Endodermal cell (in vitro differentiated cells): ENCODE measurements around the gene PTX3. TPM values are rescaled to one million over a fixed set of nuclear protein-coding genes. Genes with fewer than 3 reads are reported as not detected.

Experiments
- DNase-seq: peaks from one replicate; pipeline ENCODE4 v3.0.0-alpha.2; 2017
- H3K27ac ChIP-seq: 2 replicates; pipeline ENCODE4 v1.5.1; 2013; ENCODE audit warnings: mild to moderate bottlenecking, low read depth, low read length, moderate library complexity
- H3K27me3 ChIP-seq: 2 replicates; pipeline ENCODE4 v1.6.1; 2013; ENCODE audit warnings: mild to moderate bottlenecking, low read length, moderate library complexity; ENCODE audit not compliant: insufficient read depth, control insufficient read depth, poor library complexity, severe bottlenecking
- H3K36me3 ChIP-seq: 2 replicates; pipeline ENCODE4 v1.7.0; 2013; ENCODE audit warnings: mild to moderate bottlenecking, low read length, moderate library complexity; ENCODE audit not compliant: control insufficient read depth, insufficient read depth
- H3K4me1 ChIP-seq: one replicate; pipeline ENCODE4 v1.7.0; 2013; ENCODE audit warnings: low read length; ENCODE audit not compliant: control insufficient read depth, insufficient read depth
- H3K4me3 ChIP-seq: 2 replicates; pipeline ENCODE4 v1.5.1; 2013; ENCODE audit warnings: mild to moderate bottlenecking, low read length, moderate library complexity
- H3K9ac ChIP-seq: 2 replicates; pipeline ENCODE4 v1.6.1; 2013; ENCODE audit warnings: mild to moderate bottlenecking, low read length, moderate library complexity; ENCODE audit not compliant: poor library complexity, severe bottlenecking; ENCODE audit errors: extremely low read depth
- H3K9me3 ChIP-seq: 2 replicates; pipeline ENCODE4 v1.6.1; 2013; ENCODE audit warnings: mild to moderate bottlenecking, low read length, moderate library complexity; ENCODE audit not compliant: control insufficient read depth
- H3K27ac Mint-ChIP-seq: 2 replicates; pipeline ENCODE4 v1.8.0; 2020; ENCODE audit warnings: mixed read lengths
- H3K27me3 Mint-ChIP-seq: 2 replicates; pipeline ENCODE4 v1.8.0; 2021; ENCODE audit warnings: mild to moderate bottlenecking, mixed read lengths; ENCODE audit not compliant: insufficient read depth
- H3K36me3 Mint-ChIP-seq: 2 replicates; pipeline ENCODE4 v1.8.0; 2020; ENCODE audit warnings: low read depth, mixed read lengths
- H3K4me1 Mint-ChIP-seq: 2 replicates; pipeline ENCODE4 v1.8.0; 2020; ENCODE audit warnings: mixed read lengths
- H3K4me3 Mint-ChIP-seq: 2 replicates; pipeline ENCODE4 v1.8.0; 2020; ENCODE audit warnings: mild to moderate bottlenecking, moderate library complexity, mixed read lengths
- H3K9me3 Mint-ChIP-seq: 2 replicates; pipeline ENCODE4 v1.8.0; 2020; ENCODE audit warnings: mild to moderate bottlenecking, mixed read lengths
- WGBS, 2 experiments: methylation state at CpG; one replicate each; pipeline versions ENCODE4 v1.1.5 to v1.1.7; 2013; ENCODE audit warnings: missing lambda C conversion rate in 2 of 2, mixed read lengths in 1 of 2; ENCODE audit not compliant: insufficient coverage in 1 of 2, insufficient read length in 1 of 2; 5-methylcytosine and 5-hydroxymethylcytosine counted together
- total RNA-seq, 2 donors: library from RNA; stranded (reverse); fragmentation: NEBNext Ultra II Directional in 1 of 2; extraction: Animal tissue kit (Norgen Biotek cat#: 25700) in 1 of 2; gene quantifications; 2 replicates in 1 of 2; 3 replicates in 1 of 2; pipeline ENCODE4 v1.2.1, GENCODE V29; 2021
- TF ChIP-seq, protein P1 (sequence below): fragments of 200-600 bp; sonication (generic); conservative IDR thresholded peaks from 2 replicates; pipeline ENCODE4 v1.5.0; 2021; ENCODE audit warnings: antibody characterized with exemption, mild to moderate bottlenecking

Gene PTX3
- total RNA-seq, 2 donors from 2014 or later = 0.13 to 0.51 TPM

DNA sequence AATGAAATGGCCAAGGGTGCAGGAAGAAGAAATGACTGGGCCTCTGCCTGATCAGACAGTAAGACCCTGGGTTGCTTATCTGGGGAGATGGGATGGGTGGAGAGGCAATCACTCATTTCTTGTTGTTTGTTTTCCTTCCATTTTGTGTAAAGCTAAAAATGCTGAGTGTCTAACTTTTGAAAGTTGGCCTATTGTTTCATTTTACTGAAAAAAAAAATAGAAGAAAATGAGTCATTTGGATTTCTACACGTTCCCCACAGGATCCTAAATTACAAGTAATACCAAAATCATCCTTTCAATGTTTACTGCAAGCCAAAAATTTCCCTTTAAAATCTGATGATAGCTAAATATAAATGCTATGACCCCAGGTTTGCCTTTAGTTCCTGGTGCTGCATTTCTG lies 30.6 kb downstream of the PTX3 start:
- TF ChIP-seq, protein P1, sequence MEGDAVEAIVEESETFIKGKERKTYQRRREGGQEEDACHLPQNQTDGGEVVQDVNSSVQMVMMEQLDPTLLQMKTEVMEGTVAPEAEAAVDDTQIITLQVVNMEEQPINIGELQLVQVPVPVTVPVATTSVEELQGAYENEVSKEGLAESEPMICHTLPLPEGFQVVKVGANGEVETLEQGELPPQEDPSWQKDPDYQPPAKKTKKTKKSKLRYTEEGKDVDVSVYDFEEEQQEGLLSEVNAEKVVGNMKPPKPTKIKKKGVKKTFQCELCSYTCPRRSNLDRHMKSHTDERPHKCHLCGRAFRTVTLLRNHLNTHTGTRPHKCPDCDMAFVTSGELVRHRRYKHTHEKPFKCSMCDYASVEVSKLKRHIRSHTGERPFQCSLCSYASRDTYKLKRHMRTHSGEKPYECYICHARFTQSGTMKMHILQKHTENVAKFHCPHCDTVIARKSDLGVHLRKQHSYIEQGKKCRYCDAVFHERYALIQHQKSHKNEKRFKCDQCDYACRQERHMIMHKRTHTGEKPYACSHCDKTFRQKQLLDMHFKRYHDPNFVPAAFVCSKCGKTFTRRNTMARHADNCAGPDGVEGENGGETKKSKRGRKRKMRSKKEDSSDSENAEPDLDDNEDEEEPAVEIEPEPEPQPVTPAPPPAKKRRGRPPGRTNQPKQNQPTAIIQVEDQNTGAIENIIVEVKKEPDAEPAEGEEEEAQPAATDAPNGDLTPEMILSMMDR = no peak
- Histone ChIP-seq H3K9ac (no peak overlapping the region), H3K27ac (no peak overlapping the region), H3K4me3 (no peak overlapping the region), H3K9me3 (no peaks in the 10 kb centered on the region), H3K27me3 (no peaks in the 10 kb centered on the region), H3K36me3 (no peaks in the 10 kb centered on the region), H3K4me1 (no peaks in the 10 kb centered on the region)
- 82% methylated on average over 1 of the region's 1 CpG; no CpG with 5 or more reads in 1 of the 2 experiments for WGBS, 2 experiments
- DNase-seq = no peak
- no peaks in the 10 kb centered on the region for H3K27me3 Mint-ChIP-seq
- no peaks in the 10 kb centered on the region for H3K4me1 Mint-ChIP-seq
- H3K9me3 Mint-ChIP-seq = no peaks in the 10 kb centered on the region
- no peaks in the 10 kb centered on the region for H3K36me3 Mint-ChIP-seq
- H3K27ac Mint-ChIP-seq = no peak overlapping the region
- H3K4me3 Mint-ChIP-seq = no peak overlapping the region

DNA sequence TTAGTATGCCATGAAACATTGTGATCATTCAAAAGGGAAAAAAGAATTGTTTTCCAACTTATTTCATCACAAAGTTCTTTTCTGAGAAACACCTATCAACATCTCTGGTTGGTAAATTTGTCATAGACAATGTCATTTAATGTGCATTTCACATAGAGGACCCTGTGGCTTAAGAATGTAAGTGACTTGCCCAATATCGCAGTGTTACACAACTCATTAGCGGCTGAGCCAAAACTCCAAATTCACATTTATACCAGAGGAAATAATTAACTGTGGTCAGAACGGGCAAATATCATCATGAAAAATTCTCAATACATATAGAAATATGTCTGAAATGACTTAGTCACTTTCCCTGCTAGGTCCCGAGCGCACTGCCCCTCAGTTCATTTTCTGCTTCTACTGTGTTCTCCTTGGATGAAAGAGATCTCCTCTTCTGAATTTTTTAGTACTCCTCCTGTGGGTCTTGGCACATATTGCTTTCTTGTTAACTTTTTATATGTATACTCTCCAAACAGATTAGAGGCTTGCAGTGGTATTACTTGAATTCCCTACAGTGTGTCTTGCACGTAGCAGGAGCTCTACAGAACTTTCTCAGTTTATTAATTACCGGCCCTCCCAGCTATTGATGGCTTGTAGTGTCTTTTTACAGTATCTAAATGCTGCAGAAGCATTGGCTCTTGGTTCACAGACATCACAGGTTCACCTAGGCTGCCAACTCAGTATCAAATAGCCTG lies 33.1 kb downstream of the PTX3 start:
- Histone ChIP-seq H3K36me3 (no peaks in the 10 kb centered on the region), H3K9me3 (peaks cover 4% of the 10 kb centered on the region), H3K27me3 (no peaks in the 10 kb centered on the region), H3K4me3 (no peak overlapping the region), H3K27ac (no peak overlapping the region), H3K9ac (no peak overlapping the region), H3K4me1 (no peaks in the 10 kb centered on the region)
- H3K4me3 Mint-ChIP-seq = no peak overlapping the region
- 84 to 92% methylated on average over 7 of the region's 7 CpGs for WGBS, 2 experiments
- DNase-seq = no peak
- H3K9me3 Mint-ChIP-seq = no peaks in the 10 kb centered on the region
- no peaks in the 10 kb centered on the region for H3K36me3 Mint-ChIP-seq
- H3K27me3 Mint-ChIP-seq = no peaks in the 10 kb centered on the region
- H3K4me1 Mint-ChIP-seq = no peaks in the 10 kb centered on the region
- TF ChIP-seq, protein P1 = no peak
- H3K27ac Mint-ChIP-seq = no peak overlapping the region

DNA sequence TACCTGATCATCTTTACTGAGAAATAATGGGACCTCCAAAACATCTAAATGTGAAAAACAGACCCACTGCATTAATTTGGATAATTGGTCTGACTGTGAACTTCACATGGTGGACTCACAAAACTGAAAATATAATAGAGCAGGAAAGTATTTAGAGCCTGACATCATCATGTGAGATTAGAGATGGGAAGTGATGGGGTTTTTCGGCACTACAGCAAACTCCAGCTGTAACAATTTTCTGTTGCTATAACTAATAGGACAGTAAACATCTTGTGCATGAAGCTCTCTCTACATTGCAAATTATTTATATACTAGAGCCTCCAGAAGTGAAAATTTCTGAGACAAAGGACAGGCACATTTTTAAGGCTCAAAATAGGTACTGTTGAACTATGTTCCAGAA lies 34.4 kb downstream of the PTX3 start:
- peaks cover 4% of the 10 kb centered on the region for H3K9me3 ChIP-seq
- no peak overlapping the region for H3K27ac ChIP-seq
- Mint-ChIP-seq H3K9me3 (no peaks in the 10 kb centered on the region), H3K27me3 (no peaks in the 10 kb centered on the region), H3K4me3 (no peak overlapping the region), H3K27ac (no peak overlapping the region), H3K4me1 (no peaks in the 10 kb centered on the region), H3K36me3 (no peaks in the 10 kb centered on the region)
- TF ChIP-seq, protein P1 = no peak
- no peak for DNase-seq
- H3K9ac ChIP-seq = no peak overlapping the region
- H3K4me3 ChIP-seq = no peak overlapping the region
- no peaks in the 10 kb centered on the region for H3K27me3 ChIP-seq
- no peaks in the 10 kb centered on the region for H3K4me1 ChIP-seq
- no peaks in the 10 kb centered on the region for H3K36me3 ChIP-seq
- WGBS, 2 experiments = 80% methylated on average over 1 of the region's 1 CpG; no CpG with 5 or more reads in 1 of the 2 experiments
